H1 (cell line): Measurements from ENCODE around the gene DENND1A. TPM values are rescaled to one million over a fixed set of nuclear protein-coding genes. Genes with fewer than 3 reads are reported as not detected.

Experiments
- GABPA ChIP-seq: IDR thresholded peaks from 2 replicates; pipeline ENCODE4 v1.6.1; 2011; ENCODE audit warnings: mild to moderate bottlenecking, low read length, moderate library complexity, borderline replicate concordance; ENCODE audit not compliant: insufficient read depth
- polyA plus RNA-seq, 7 experiments: library from polyadenylated mRNA; depleted of rRNA in 3 of 7; stranded (reverse) in 5 of 7; unstranded in 2 of 7; fragments of >200 nt in 5 of 7; fragments of 200-250 nt in 2 of 7; gene quantifications; 1 replicate in 5 of 7; 2 replicates in 1 of 7; 4 replicates in 1 of 7; pipeline versions ENCODE4 v1.2.1 to v1.2.3, GENCODE V29; 2011 to 2013; ENCODE audit warnings: missing spikeins in 2 of 7, mixed read lengths in 2 of 7
- total RNA-seq: library from RNA; stranded (reverse); fragmentation: NEBNext Ultra II Directional; extraction: Animal tissue kit (Norgen Biotek cat#: 25700); gene quantifications from 2 replicates; pipeline ENCODE4 v1.2.1, GENCODE V29; 2021
- TF ChIP-seq, protein P1 (sequence below), 3 experiments: IDR thresholded peaks; 1 replicate in 2 of 3; 2 replicates in 1 of 3; pipeline versions ENCODE4 v1.5.1 to v1.6.1; 2011; ENCODE audit warnings: low read length in 3 of 3, mild to moderate bottlenecking in 3 of 3, inconsistent platforms in 2 of 3, low read depth in 1 of 3, moderate library complexity in 1 of 3; ENCODE audit not compliant: insufficient read depth in 1 of 3; ENCODE audit errors: control extremely low read depth in 1 of 3

The DENND1A gene
- total and polyA plus RNA-seq, 2 of the 8 experiments (the other 6 are each of a cell fraction or from before 2014, with no cell fraction given): 24.1 to 26.4 TPM

DNA sequence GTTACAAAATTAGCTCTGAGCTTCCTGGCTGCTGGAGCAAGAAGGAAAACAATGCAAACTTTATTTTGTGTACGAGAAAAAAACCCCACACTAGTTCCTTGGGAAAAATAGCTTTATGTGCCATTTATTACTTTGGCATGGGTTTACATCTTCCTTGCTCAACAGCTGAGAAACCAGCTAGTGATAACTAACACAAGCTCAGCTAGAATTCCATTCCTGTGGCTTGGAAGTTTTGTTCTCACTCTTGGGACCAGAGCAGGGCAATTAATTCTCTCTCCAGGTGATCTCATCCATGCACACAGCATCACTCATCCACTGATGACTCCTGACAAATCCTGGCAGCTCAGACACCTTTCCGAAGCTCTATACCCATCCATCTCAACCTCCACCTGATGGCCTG lies 469.8 kb downstream of the DENND1A start (continued):
- TF ChIP-seq, protein P1, sequence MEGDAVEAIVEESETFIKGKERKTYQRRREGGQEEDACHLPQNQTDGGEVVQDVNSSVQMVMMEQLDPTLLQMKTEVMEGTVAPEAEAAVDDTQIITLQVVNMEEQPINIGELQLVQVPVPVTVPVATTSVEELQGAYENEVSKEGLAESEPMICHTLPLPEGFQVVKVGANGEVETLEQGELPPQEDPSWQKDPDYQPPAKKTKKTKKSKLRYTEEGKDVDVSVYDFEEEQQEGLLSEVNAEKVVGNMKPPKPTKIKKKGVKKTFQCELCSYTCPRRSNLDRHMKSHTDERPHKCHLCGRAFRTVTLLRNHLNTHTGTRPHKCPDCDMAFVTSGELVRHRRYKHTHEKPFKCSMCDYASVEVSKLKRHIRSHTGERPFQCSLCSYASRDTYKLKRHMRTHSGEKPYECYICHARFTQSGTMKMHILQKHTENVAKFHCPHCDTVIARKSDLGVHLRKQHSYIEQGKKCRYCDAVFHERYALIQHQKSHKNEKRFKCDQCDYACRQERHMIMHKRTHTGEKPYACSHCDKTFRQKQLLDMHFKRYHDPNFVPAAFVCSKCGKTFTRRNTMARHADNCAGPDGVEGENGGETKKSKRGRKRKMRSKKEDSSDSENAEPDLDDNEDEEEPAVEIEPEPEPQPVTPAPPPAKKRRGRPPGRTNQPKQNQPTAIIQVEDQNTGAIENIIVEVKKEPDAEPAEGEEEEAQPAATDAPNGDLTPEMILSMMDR (IDR thresholded peaks at IDR 0.05; ENCODE audit: control extremely low read depth in 1 of 3, insufficient read depth in 1 of 3, low read depth in 1 of 3, low read length in 3 of 3): no peak
- TF ChIP-seq GABPA: no peak
- TF ChIP-seq, all 59 proteins: peak for 0
